B cell (primary cell): ENCODE data around the gene SELL.

Experiments used
- CTCF ChIP-seq: fragments of 200-600 bp; IDR thresholded peaks from one replicate; pipeline ENCODE4 v1.8.0; 2022; ENCODE audit warnings: antibody characterized with exemption, mild to moderate bottlenecking
- EZH2 ChIP-seq: IDR thresholded peaks from 2 replicates; pipeline ENCODE4 v1.6.1; 2012; ENCODE audit warnings: borderline replicate concordance, low read depth, mild to moderate bottlenecking, moderate library complexity, low read length; ENCODE audit not compliant: insufficient read depth, poor library complexity, severe bottlenecking

- TF ChIP-seq CTCF (peak; percentile 25), EZH2 (no peak)
Measured at GRCh38 chr1:169694304-169695075, 16.9 kb downstream of the SELL start.
